Urothelium cell line (cell line): ENCODE results near the gene MET.

Experiments
- DNase-seq: peaks from one replicate; pipeline ENCODE4 v3.0.0; 2011; ENCODE audit warnings: low spot score, mixed read lengths
- FAIRE-seq: peaks from 2 replicates; lab custom pipeline; 2011; peaks lifted over from hg19 to GRCh38; lab: Jason Lieb, UNC

The MET gene

GRCh38 chr7:116836911-116837310 lies 164.9 kb downstream of the MET start:
- FAIRE-seq (no peak), DNase-seq (peak; percentile 31)

- FAIRE-seq (no peak), DNase-seq (no peak)
These were observed 165.6 kb downstream of the MET start for GRCh38 chr7:116837586-116837985.

- no peak for FAIRE-seq
These were observed 168.3 kb downstream of the MET start for GRCh38 chr7:116840256-116840655.

GRCh38 chr7:116842371-116842770 lies 170.4 kb downstream of the MET start:
- FAIRE-seq (no peak), DNase-seq (no peak)

More at GRCh38 chr7:116840256-116840655, 168.3 kb downstream of the MET start:
- no peak for DNase-seq

GRCh38 chr7:116843378-116843777 lies 171.4 kb downstream of the MET start:
- DNase-seq, result no peak
- no peak for FAIRE-seq
